PC-3 (cell line): ENCODE data around the gene AGPAT4. TPM values are rescaled to one million over a fixed set of nuclear protein-coding genes. Genes with fewer than 3 reads are reported as not detected.

Experiments
- ATAC-seq: fragments of 200-7000 bp; cut with Tn5 transposase; 2 replicates; pipeline ENCODE4 v1.9.1; 2020; ENCODE audit warnings: mild to moderate bottlenecking, moderate library complexity
- BruUV-seq: library from RNA; stranded (reverse); fragments of 400-500 nt; replicated peaks from 2 replicates; lab custom pipeline; 2021; lab: Mats Ljungman, UMichigan
- CTCF ChIA-PET: fragments of 300-600 bp; sonication (Branson Sonifier 250); formaldehyde crosslinking; loops from one replicate; lab custom pipeline; 2022; ENCODE audit warnings: antibody characterized with exemption; lab: Charles Lee
- POLR2A ChIA-PET: fragments of 300-600 bp; sonication (Branson Sonifier 250); formaldehyde crosslinking; loops from one replicate; lab custom pipeline; 2022; ENCODE audit warnings: antibody characterized with exemption; ENCODE audit not compliant: unreplicated experiment; lab: Charles Lee
- DNase-seq: peaks from one replicate; pipeline ENCODE4 v3.0.0-alpha.2; 2015
- H2AFZ ChIP-seq: fragments of 300-600 bp; sonication (generic); 2 replicates; pipeline ENCODE4 v1.6.0; 2016; ENCODE audit warnings: antibody characterized with exemption, low read length
- H3F3A ChIP-seq: fragments of 300-600 bp; sonication (generic); one replicate; pipeline ENCODE4 v1.6.0; 2017; ENCODE audit warnings: antibody characterized with exemption, low read length, control low read depth, mild to moderate bottlenecking; ENCODE audit not compliant: unreplicated experiment
- H3K27ac ChIP-seq: fragments of 300-600 bp; sonication (generic); 2 replicates; pipeline ENCODE4 v1.5.1; 2016; ENCODE audit warnings: mild to moderate bottlenecking, low read length
- H3K27me3 ChIP-seq: fragments of 300-600 bp; sonication (generic); 2 replicates; pipeline ENCODE4 v1.6.1; 2016; ENCODE audit warnings: low read length, mixed read lengths
- H3K36me3 ChIP-seq: fragments of 300-600 bp; sonication (generic); 2 replicates; pipeline ENCODE4 v1.6.1; 2016; ENCODE audit warnings: low read depth, mixed run types, low read length, mixed read lengths
- H3K4me1 ChIP-seq: fragments of 300-600 bp; sonication (generic); 2 replicates; pipeline ENCODE4 v1.5.1; 2016; ENCODE audit warnings: low read length; ENCODE audit not compliant: insufficient read depth
- H3K4me2 ChIP-seq: fragments of 300-600 bp; sonication (generic); 2 replicates; pipeline ENCODE4 v1.6.0; 2016; ENCODE audit warnings: low read length
- H3K4me3 ChIP-seq: fragments of 300-600 bp; sonication (generic); 2 replicates; pipeline ENCODE4 v1.5.1; 2016; ENCODE audit warnings: mild to moderate bottlenecking, low read length, mixed read lengths
- H3K79me2 ChIP-seq: fragments of 300-600 bp; sonication (generic); 2 replicates; pipeline ENCODE4 v1.6.1; 2017; ENCODE audit warnings: low read length, mixed read lengths
- H3K9ac ChIP-seq: fragments of 300-600 bp; sonication (generic); 2 replicates; pipeline ENCODE4 v1.6.0; 2016; ENCODE audit warnings: mild to moderate bottlenecking, low read length
- H3K9me2 ChIP-seq: fragments of 300-600 bp; sonication (generic); replicated peaks from 2 replicates; pipeline ENCODE4 v1.6.1; 2016; ENCODE audit warnings: mixed run types, low read length, mixed read lengths
- H3K9me3 ChIP-seq: fragments of 300-600 bp; sonication (generic); 2 replicates; pipeline ENCODE4 v1.6.1; 2016; ENCODE audit warnings: low read length, mixed read lengths
- H4K20me1 ChIP-seq: fragments of 300-600 bp; sonication (generic); 2 replicates; pipeline ENCODE4 v1.6.1; 2016; ENCODE audit warnings: low read length, mixed read lengths
- EZH2 ChIP-seq: fragments of 300-600 bp; sonication (generic); IDR thresholded peaks from one replicate; pipeline ENCODE4 v1.6.1; 2017; ENCODE audit warnings: antibody characterized with exemption, mild to moderate bottlenecking, low read length; ENCODE audit not compliant: unreplicated experiment
- EZH2phosphoT487 ChIP-seq: fragments of 300-600 bp; sonication (generic); IDR thresholded peaks from 2 replicates; pipeline ENCODE4 v1.6.1; 2018; ENCODE audit warnings: mild to moderate bottlenecking, antibody characterized with exemption, low read length, borderline replicate concordance
- intact Hi-C: fragments of 100-400 bp; cut with micrococcal nuclease; formaldehyde crosslinking; loops from 2 replicates; pipeline ENCODE4 v1.9.0; 2023
- total RNA-seq: library from RNA; depleted of rRNA; stranded (reverse); fragments of >200 nt; gene quantifications from 2 replicates; pipeline ENCODE4 v1.2.3, GENCODE V29; 2014
- TF ChIP-seq, protein P1 (sequence below): fragments of 300-600 bp; sonication (generic); conservative IDR thresholded peaks from 2 replicates; pipeline ENCODE4 v1.5.1; 2017; ENCODE audit warnings: antibody characterized with exemption, low read depth, mild to moderate bottlenecking, low read length

AGPAT4 gene
- total RNA-seq, 1 experiment from 2014 or later, result 3.8 TPM

DNA sequence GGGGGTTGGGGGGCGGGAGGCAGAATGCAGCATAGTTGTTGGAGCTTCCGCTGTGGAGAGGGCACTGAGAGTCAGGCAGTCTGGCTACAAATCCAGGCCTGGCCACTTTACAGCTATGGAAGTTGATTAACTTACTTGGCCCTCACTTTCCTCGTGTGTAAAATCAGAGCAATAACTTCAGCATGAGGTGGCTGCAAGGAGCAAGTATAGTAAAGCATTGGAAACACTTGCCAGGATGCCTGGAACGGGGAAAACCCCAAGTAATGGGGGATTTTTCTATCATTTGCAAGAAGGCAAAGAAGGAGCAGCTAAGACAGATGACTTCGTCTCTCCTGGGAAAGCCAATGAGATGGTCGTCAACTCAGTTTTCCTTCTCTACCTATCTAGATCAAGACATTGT, 35.8 kb downstream of the AGPAT4 start:
- Histone ChIP-seq H3K27me3 (no peaks in the 10 kb centered on the region), H3K9me2 (no peaks in the 10 kb centered on the region), H4K20me1 (no peaks in the 10 kb centered on the region), H3K4me2 (no peak overlapping the region), H2AFZ (no peak overlapping the region), H3K36me3 (no peaks in the 10 kb centered on the region), H3F3A (no peaks in the 10 kb centered on the region), H3K79me2 (no peaks in the 10 kb centered on the region), H3K4me1 (peaks cover 6% of the 10 kb centered on the region), H3K4me3 (no peak overlapping the region), H3K9me3 (no peaks in the 10 kb centered on the region), H3K9ac (no peak overlapping the region), H3K27ac (no peak overlapping the region)
- DNase-seq (no peak), ATAC-seq (no peak)
- ChIA-PET CTCF (no interaction called here), POLR2A (interaction anchor here (0.6 kb wide), 1 partner anchor 36 kb away, joined by 6 read pairs; no protein-coding TSS in a partner anchor)
- no peak for TF ChIP-seq EZH2phosphoT487
- TF ChIP-seq, protein P1, sequence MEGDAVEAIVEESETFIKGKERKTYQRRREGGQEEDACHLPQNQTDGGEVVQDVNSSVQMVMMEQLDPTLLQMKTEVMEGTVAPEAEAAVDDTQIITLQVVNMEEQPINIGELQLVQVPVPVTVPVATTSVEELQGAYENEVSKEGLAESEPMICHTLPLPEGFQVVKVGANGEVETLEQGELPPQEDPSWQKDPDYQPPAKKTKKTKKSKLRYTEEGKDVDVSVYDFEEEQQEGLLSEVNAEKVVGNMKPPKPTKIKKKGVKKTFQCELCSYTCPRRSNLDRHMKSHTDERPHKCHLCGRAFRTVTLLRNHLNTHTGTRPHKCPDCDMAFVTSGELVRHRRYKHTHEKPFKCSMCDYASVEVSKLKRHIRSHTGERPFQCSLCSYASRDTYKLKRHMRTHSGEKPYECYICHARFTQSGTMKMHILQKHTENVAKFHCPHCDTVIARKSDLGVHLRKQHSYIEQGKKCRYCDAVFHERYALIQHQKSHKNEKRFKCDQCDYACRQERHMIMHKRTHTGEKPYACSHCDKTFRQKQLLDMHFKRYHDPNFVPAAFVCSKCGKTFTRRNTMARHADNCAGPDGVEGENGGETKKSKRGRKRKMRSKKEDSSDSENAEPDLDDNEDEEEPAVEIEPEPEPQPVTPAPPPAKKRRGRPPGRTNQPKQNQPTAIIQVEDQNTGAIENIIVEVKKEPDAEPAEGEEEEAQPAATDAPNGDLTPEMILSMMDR, result no peak
- no peak for TF ChIP-seq EZH2
- BruUV-seq, result no TSS peak
- intact Hi-C loops, result no loop called here

DNA sequence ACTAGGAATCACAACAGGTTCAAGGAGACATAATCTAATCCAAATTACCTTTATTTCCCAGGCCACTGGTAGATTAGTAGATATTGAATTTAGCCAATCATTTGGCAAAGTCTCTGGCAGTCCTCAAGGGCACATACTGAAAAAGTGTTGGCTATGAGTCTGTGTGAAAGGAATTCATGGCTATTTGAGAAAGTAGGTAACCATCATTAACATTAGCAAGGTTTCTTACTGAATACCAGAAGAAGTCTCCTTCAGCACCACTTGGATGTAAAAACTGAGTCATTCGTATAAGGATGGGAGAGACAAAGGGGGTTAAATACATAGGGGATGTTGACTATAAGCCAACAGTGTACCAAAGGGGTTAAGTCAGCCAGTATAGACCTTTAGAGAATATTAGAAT, 36.7 kb downstream of the AGPAT4 start:
- ChIA-PET CTCF (no interaction called here), POLR2A (no interaction called here)
- Histone ChIP-seq H2AFZ (no peak overlapping the region), H3F3A (no peaks in the 10 kb centered on the region), H3K79me2 (no peaks in the 10 kb centered on the region), H3K9ac (no peak overlapping the region), H3K4me2 (no peak overlapping the region), H3K36me3 (no peaks in the 10 kb centered on the region), H3K27ac (no peak overlapping the region), H3K9me3 (no peaks in the 10 kb centered on the region), H3K4me1 (peaks cover 6% of the 10 kb centered on the region), H3K4me3 (no peak overlapping the region), H4K20me1 (no peaks in the 10 kb centered on the region), H3K9me2 (no peaks in the 10 kb centered on the region), H3K27me3 (no peaks in the 10 kb centered on the region)
- intact Hi-C loops, result no loop called here
- no peak for ATAC-seq
- BruUV-seq, result no TSS peak
- TF ChIP-seq EZH2 (no peak), EZH2phosphoT487 (no peak)
- TF ChIP-seq, protein P1, result no peak
- no peak for DNase-seq

DNA sequence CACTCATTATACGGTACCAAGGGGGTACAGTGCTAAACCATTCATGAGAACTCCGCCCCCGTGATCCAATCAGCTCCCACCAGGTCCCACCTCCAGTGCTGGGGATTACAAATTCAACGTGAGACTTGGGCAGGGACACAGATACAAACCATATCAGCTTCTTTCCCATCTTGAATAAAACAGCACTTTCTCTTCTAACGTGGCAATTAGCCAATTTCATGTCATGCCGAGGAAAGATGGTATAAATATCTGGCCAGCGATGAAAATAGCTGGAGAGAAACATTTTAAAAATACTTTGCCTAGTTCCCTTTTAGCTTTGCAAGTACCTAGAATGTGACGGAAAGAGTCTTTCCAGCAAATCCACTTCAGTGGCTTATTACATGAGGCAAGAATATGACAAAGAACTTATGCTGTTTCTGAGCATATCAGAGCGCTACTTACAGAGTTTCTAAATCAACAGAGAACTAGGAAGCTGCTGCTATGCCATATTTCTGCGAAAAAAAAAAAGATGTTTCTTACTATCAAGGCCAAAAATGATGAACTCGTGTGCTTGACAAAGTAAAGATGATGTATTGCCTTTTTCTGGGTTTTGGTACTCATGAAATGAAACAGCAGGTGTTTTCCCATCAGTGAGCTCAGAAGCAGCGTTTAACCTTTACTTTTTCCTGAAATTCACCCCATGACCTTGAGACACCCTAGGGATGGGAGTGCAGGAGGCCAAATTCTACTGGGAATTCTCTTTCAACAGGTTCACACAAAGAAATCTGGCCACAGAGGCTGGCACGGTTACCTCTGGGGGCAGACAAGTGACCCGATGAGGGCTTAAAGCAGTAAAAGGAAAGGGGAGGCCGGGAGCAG, 37.9 kb downstream of the AGPAT4 start:
- ATAC-seq (no peak), DNase-seq (no peak)
- H3K4me1 ChIP-seq, result peaks cover 6% of the 10 kb centered on the region
- H3K27ac ChIP-seq, result no peak overlapping the region
- no peaks in the 10 kb centered on the region for H4K20me1 ChIP-seq
- intact Hi-C loops, result no loop called here
- no peak overlapping the region for H3K4me2 ChIP-seq
- no peaks in the 10 kb centered on the region for H3K79me2 ChIP-seq
- no peaks in the 10 kb centered on the region for H3K9me3 ChIP-seq
- H3F3A ChIP-seq, result no peaks in the 10 kb centered on the region
- no peak overlapping the region for H3K9ac ChIP-seq
- H2AFZ ChIP-seq, result no peak overlapping the region
- no peaks in the 10 kb centered on the region for H3K9me2 ChIP-seq
- TF ChIP-seq, protein P1, result no peak
- no peak for TF ChIP-seq EZH2phosphoT487
- no peak for TF ChIP-seq EZH2
- H3K4me3 ChIP-seq, result no peak overlapping the region
- ChIA-PET CTCF (no interaction called here), POLR2A (interaction anchor here (0.5 kb wide), 1 partner anchor 38 kb away, joined by 6 read pairs; the partner anchor contains the start of gene AGPAT4)
- no peaks in the 10 kb centered on the region for H3K27me3 ChIP-seq
- H3K36me3 ChIP-seq, result no peaks in the 10 kb centered on the region
- no TSS peak for BruUV-seq
